SK-N-SH (cell line): Measurements from ENCODE around the gene GPC5. TPM values are rescaled to one million over a fixed set of nuclear protein-coding genes. Genes with fewer than 3 reads are reported as not detected.

Experiments used
- CTCF ChIA-PET: fragments of 300-600, 350-600 bp; formaldehyde crosslinking; extraction: SDS; loops from one replicate; lab custom pipeline; 2021; lab: Yijun Ruan, JAX
- POLR2A ChIA-PET: fragments of 350-600 bp; sonication (Branson Sonifier 250); formaldehyde crosslinking; extraction: SDS; loops from one replicate; lab custom pipeline; 2020; ENCODE audit warnings: antibody characterized with exemption, inconsistent platforms; lab: Yijun Ruan, JAX
- DNase-seq: peaks from one replicate; pipeline ENCODE4 v3.0.0; 2012
- H2AFZ ChIP-seq: fragments of 200-600 bp; sonication (generic); 2 replicates; pipeline ENCODE4 v1.8.1; 2016; ENCODE audit warnings: antibody characterized with exemption, mild to moderate bottlenecking, low read depth
- H3F3A ChIP-seq: fragments of 200-600 bp; sonication (generic); replicated peaks from 2 replicates; pipeline ENCODE3; 2016; ENCODE audit warnings: antibody characterized with exemption, mild to moderate bottlenecking; ENCODE audit not compliant: insufficient read depth
- H3K27ac ChIP-seq, 2 experiments: fragments of 200-500 bp in 1 of 2; fragments of 200-600 bp in 1 of 2; sonication (Bioruptor generic) in 1 of 2; sonication (generic), shearing (Covaris generic) in 1 of 2; 2 replicates each; pipeline versions ENCODE4 v1.5.1 to v1.6.1; 2014 to 2016; ENCODE audit warnings: low read depth in 2 of 2, inconsistent platforms in 1 of 2, low read length in 1 of 2, mild to moderate bottlenecking in 1 of 2, mixed read lengths in 1 of 2
- H3K27me3 ChIP-seq: fragments of 200-600 bp; sonication (generic), shearing (Covaris generic); 2 replicates; pipeline ENCODE4 v1.6.1; 2016; ENCODE audit warnings: mixed run types; ENCODE audit not compliant: insufficient read depth
- H3K36me3 ChIP-seq, 2 experiments: fragments of 200-500 bp in 1 of 2; fragments of 200-600 bp in 1 of 2; sonication (Bioruptor generic) in 1 of 2; sonication (generic) in 1 of 2; replicated peaks in 1 of 2; 2 replicates each; pipeline versions ENCODE3 to v1.5.1; 2014 to 2016; ENCODE audit warnings: low read length in 1 of 2, mild to moderate bottlenecking in 1 of 2; ENCODE audit not compliant: insufficient read depth in 2 of 2, control insufficient read depth in 1 of 2
- H3K4me1 ChIP-seq, 2 experiments: fragments of 200-500 bp in 1 of 2; fragments of 200-600 bp in 1 of 2; sonication (Bioruptor generic) in 1 of 2; sonication (generic), shearing (Covaris generic) in 1 of 2; 2 replicates each; pipeline versions ENCODE4 v1.5.1 to v1.6.1; 2014 to 2016; ENCODE audit warnings: low read depth in 1 of 2, low read length in 1 of 2, mixed run types in 1 of 2; ENCODE audit not compliant: insufficient read depth in 2 of 2, control insufficient read depth in 1 of 2
- H3K4me2 ChIP-seq: fragments of 200-600 bp; sonication (generic), shearing (Covaris generic); 2 replicates; pipeline ENCODE4 v1.6.1; 2017; ENCODE audit warnings: mixed run types
- H3K4me3 ChIP-seq, 2 experiments: fragments of 200-500 bp in 1 of 2; fragments of 200-600 bp in 1 of 2; sonication (Bioruptor generic) in 1 of 2; sonication (generic), shearing (Covaris generic) in 1 of 2; 2 replicates each; pipeline versions ENCODE4 v1.5.1 to v1.8.1; 2014 to 2016; ENCODE audit warnings: low read depth in 2 of 2, inconsistent platforms in 1 of 2, low read length in 1 of 2, mild to moderate bottlenecking in 1 of 2, mixed read lengths in 1 of 2, moderate library complexity in 1 of 2
- H3K79me2 ChIP-seq: fragments of 200-600 bp; sonication (generic); 2 replicates; pipeline ENCODE4 v1.8.1; 2017; ENCODE audit warnings: mild to moderate bottlenecking; ENCODE audit not compliant: insufficient read depth
- H3K9ac ChIP-seq: fragments of 200-600 bp; sonication (generic); 2 replicates; pipeline ENCODE4 v1.6.1; 2017; ENCODE audit warnings: mixed run types
- H3K9me2 ChIP-seq: fragments of 200-600 bp; sonication (generic); 2 replicates; pipeline ENCODE4 v1.6.1; 2017; ENCODE audit warnings: mixed run types
- H3K9me3 ChIP-seq: fragments of 200-600 bp; sonication (generic); 2 replicates; pipeline ENCODE4 v1.6.1; 2017; ENCODE audit warnings: mixed run types, mild to moderate bottlenecking, moderate library complexity
- H4K20me1 ChIP-seq: fragments of 200-600 bp; sonication (generic); 2 replicates; pipeline ENCODE4 v1.6.1; 2017; ENCODE audit warnings: mild to moderate bottlenecking, mixed run types; ENCODE audit not compliant: insufficient read depth
- CHD2 ChIP-seq: fragments of 150-350 bp; IDR thresholded peaks from 2 replicates; pipeline ENCODE4 v1.6.1; 2018; ENCODE audit warnings: low read length; ENCODE audit not compliant: partially characterized antibody
- ELF1 ChIP-seq: IDR thresholded peaks from 2 replicates; pipeline ENCODE4 v1.4.0; 2012
- EP300 ChIP-seq, 2 experiments: IDR thresholded peaks; 2 replicates each; pipeline versions ENCODE4 v1.4.0 to v1.6.1; 2012; ENCODE audit warnings: borderline replicate concordance in 1 of 2, low read depth in 1 of 2, low read length in 1 of 2
- EZH2phosphoT487 ChIP-seq: fragments of 200-600 bp; sonication (generic); IDR thresholded peaks from 2 replicates; pipeline ENCODE4 v1.6.1; 2017; ENCODE audit warnings: low read depth, mixed run types, mild to moderate bottlenecking, antibody characterized with exemption, moderate library complexity, borderline replicate concordance
- FOXJ3 ChIP-seq: sonication (generic); formaldehyde crosslinking; IDR thresholded peaks from 2 replicates; pipeline ENCODE4 v1.5.1; 2020; ENCODE audit warnings: mild to moderate bottlenecking, missing genetic modification reagents
- FOXM1 ChIP-seq: IDR thresholded peaks from 2 replicates; pipeline ENCODE4 v1.4.0; 2012; ENCODE audit warnings: low read depth, mild to moderate bottlenecking
- GABPA ChIP-seq: IDR thresholded peaks from 2 replicates; pipeline ENCODE4 v1.4.0; 2012; ENCODE audit warnings: low read depth, mild to moderate bottlenecking
- GATA2 ChIP-seq: sonication (generic); formaldehyde crosslinking; IDR thresholded peaks from 2 replicates; pipeline ENCODE4 v1.5.0; 2020; ENCODE audit warnings: mild to moderate bottlenecking, missing genetic modification reagents
- IRF3 ChIP-seq: fragments of 150-350 bp; IDR thresholded peaks from 2 replicates; pipeline ENCODE4 v1.6.1; 2016; ENCODE audit warnings: mild to moderate bottlenecking, low read depth, low read length
- JUND ChIP-seq: IDR thresholded peaks from 2 replicates; pipeline ENCODE4 v1.4.0; 2012
- NRF1 ChIP-seq: IDR thresholded peaks from 2 replicates; pipeline ENCODE4 v1.6.1; 2012; ENCODE audit warnings: low read depth, mild to moderate bottlenecking, low read length
- PBX3 ChIP-seq: IDR thresholded peaks from 2 replicates; pipeline ENCODE4; 2012
- RCOR1 ChIP-seq: fragments of 150-350 bp; IDR thresholded peaks from 2 replicates; pipeline ENCODE4 v1.6.1; 2017; ENCODE audit warnings: antibody characterized with exemption, low read length
- RFX5 ChIP-seq: IDR thresholded peaks from 2 replicates; pipeline ENCODE4 v1.6.1; 2012; ENCODE audit warnings: mild to moderate bottlenecking, improper control_type of control experiment, low read length
- RXRA ChIP-seq: IDR thresholded peaks from 2 replicates; pipeline ENCODE4 v1.4.0; 2012; ENCODE audit warnings: low read depth, mild to moderate bottlenecking, borderline replicate concordance
- SMC3 ChIP-seq: IDR thresholded peaks from 2 replicates; pipeline ENCODE4 v1.6.1; 2012; ENCODE audit warnings: low read depth, low read length, improper control_type of control experiment
- TCF12 ChIP-seq: IDR thresholded peaks from 2 replicates; pipeline ENCODE4 v1.4.0; 2012
- USF2 ChIP-seq: fragments of 150-350 bp; IDR thresholded peaks from 2 replicates; pipeline ENCODE4 v1.6.1; 2017; ENCODE audit warnings: antibody characterized with exemption, low read length, low read depth, borderline replicate concordance
- YY1 ChIP-seq: IDR thresholded peaks from 2 replicates; pipeline ENCODE4 v1.4.0; 2012; ENCODE audit warnings: low read depth, mild to moderate bottlenecking
- WGBS: methylation state at CpG from one replicate; pipeline ENCODE4 v1.1.6; 2017; ENCODE audit warnings: low lambda C conversion rate; 5-methylcytosine and 5-hydroxymethylcytosine counted together
- polyA plus RNA-seq, 3 experiments: library from polyadenylated mRNA; depleted of rRNA; stranded (reverse); fragments of >200 nt; gene quantifications; 2 replicates each; pipeline ENCODE4 v1.2.3, GENCODE V29; 2012

The GPC5 gene
- polyA plus RNA-seq, 1 of the 3 experiments (the other 2 are of a cell fraction) = 0.03 TPM

- TF ChIP-seq GATA2 (CRISPR knock-in tag) (peak; percentile 98), RXRA (no peak)
Measured at GRCh38 chr13:92727118-92727517, 1328.7 kb downstream of the GPC5 start (continued).

GRCh38 chr13:92734068-92734467, 1335.6 kb downstream of the GPC5 start:
- Histone ChIP-seq H3F3A (no peaks in the 10 kb centered on the region), H3K9me2 (no peaks in the 10 kb centered on the region), H4K20me1 (no peaks in the 10 kb centered on the region), H3K4me3 (no peak overlapping the region), H3K36me3 (no peaks in the 10 kb centered on the region), H3K79me2 (no peaks in the 10 kb centered on the region), H3K9ac (no peak overlapping the region)
- DNase-seq = peak; percentile 28
- POLR2A ChIA-PET = no interaction called here
- TF ChIP-seq GABPA (no peak), EP300 (IDR thresholded peaks at IDR 0.05; ENCODE audit: borderline replicate concordance in 1 of 2, low read depth in 1 of 2, low read length in 1 of 2) (peak in 1 of 2 experiments; percentile 78; a peak in 2 of 4 replicates), RXRA (no peak), USF2 (no peak), SMC3 (no peak), FOXJ3 (CRISPR knock-in tag) (peak; percentile 64; the same call in 1 of the 2 replicates), GATA2 (CRISPR knock-in tag) (peak; percentile 82), CHD2 (peak; percentile 13), ELF1 (no peak), RCOR1 (peak; percentile 76; the same call in 1 of the 2 replicates), RFX5 (no peak), EZH2phosphoT487 (no peak), PBX3 (no peak), YY1 (no peak), JUND (no peak), NRF1 (no peak)
- TF ChIP-seq, all 33 proteins: peak for 5
- Histone ChIP-seq H3K27ac (peak overlapping the region in 1 of 2 experiments; percentile 73; a peak in 2 of 4 replicates), H3K27me3 (no peaks in the 10 kb centered on the region), H3K9me3 (no peaks in the 10 kb centered on the region), H3K4me2 (no peak overlapping the region), H3K4me1 (no peaks in the 10 kb centered on the region; a peak in 1 of 4 replicates), H2AFZ (no peak overlapping the region)
- WGBS = 15% methylated on average over 1 of the region's 1 CpG
- CTCF ChIA-PET = no interaction called here

- Histone ChIP-seq H3K79me2 (no peaks in the 10 kb centered on the region), H3K9me3 (no peaks in the 10 kb centered on the region), H4K20me1 (no peaks in the 10 kb centered on the region), H2AFZ (no peak overlapping the region), H3K4me1 (no peaks in the 10 kb centered on the region; a peak in 1 of 4 replicates), H3K9me2 (no peaks in the 10 kb centered on the region), H3K27me3 (no peaks in the 10 kb centered on the region), H3K27ac (peak overlapping the region in 1 of 2 experiments; percentile 73; a peak in 2 of 4 replicates), H3F3A (no peaks in the 10 kb centered on the region), H3K36me3 (no peaks in the 10 kb centered on the region), H3K4me3 (no peak overlapping the region), H3K4me2 (no peak overlapping the region), H3K9ac (no peak overlapping the region)
- DNase-seq = no peak
- 54% methylated on average over 1 of the region's 1 CpG for WGBS
- CTCF ChIA-PET = no interaction called here
- POLR2A ChIA-PET = no interaction called here
- TF ChIP-seq USF2 (no peak), IRF3 (no peak), PBX3 (no peak), EZH2phosphoT487 (no peak), TCF12 (no peak), FOXM1 (no peak), GABPA (no peak), EP300 (IDR thresholded peaks at IDR 0.05; ENCODE audit: borderline replicate concordance in 1 of 2, low read depth in 1 of 2, low read length in 1 of 2) (no peak), GATA2 (CRISPR knock-in tag) (no peak)
Measured at GRCh38 chr13:92734545-92734944, 1336.1 kb downstream of the GPC5 start.
